Measurements from ENCODE around the gene LRMDA.
"Not testable (repeated sequence)": the region's sequence is repeated elsewhere in the genome, so short reads cannot be mapped to it uniquely, and the experiment has no call there.

The LRMDA gene

GRCh38 chr10:76553263-76554032 lies 1122.0 kb downstream of the LRMDA start:
- no peak for DNase-seq

- DNase-seq, result no peak
Measured at GRCh38 chr10:76554033-76554408, 1122.6 kb downstream of the LRMDA start.

GRCh38 chr10:76554478-76554877 lies 1123.1 kb downstream of the LRMDA start:
- no peak for DNase-seq

- DNase-seq, result no peak
Measured at GRCh38 chr10:76555067-76555670, 1123.7 kb downstream of the LRMDA start.

- DNase-seq, result no peak
Measured at GRCh38 chr10:76557366-76557765, 1125.9 kb downstream of the LRMDA start.

GRCh38 chr10:76558586-76558985 lies 1127.2 kb downstream of the LRMDA start:
- DNase-seq, result no peak

- no peak for DNase-seq
Measured at GRCh38 chr10:76558996-76559891, 1127.8 kb downstream of the LRMDA start.

- DNase-seq, result no peak
Measured at GRCh38 chr10:76559892-76560220, 1128.4 kb downstream of the LRMDA start.

GRCh38 chr10:76560338-76560737 lies 1128.9 kb downstream of the LRMDA start:
- no peak for DNase-seq

GRCh38 chr10:76563286-76563685 lies 1131.9 kb downstream of the LRMDA start:
- DNase-seq, result no peak

- no peak for DNase-seq
Measured at GRCh38 chr10:76572021-76572420, 1140.6 kb downstream of the LRMDA start.

- no peak for DNase-seq
Measured at GRCh38 chr10:76576276-76576962, 1145.0 kb downstream of the LRMDA start.

GRCh38 chr10:76577455-76577854 lies 1146.0 kb downstream of the LRMDA start:
- DNase-seq, result no peak

- DNase-seq, result no peak
Measured at GRCh38 chr10:76581506-76582256, 1150.3 kb downstream of the LRMDA start.

- DNase-seq, result no peak
Measured at GRCh38 chr10:76582531-76582930, 1151.1 kb downstream of the LRMDA start.

GRCh38 chr10:76583711-76584161 lies 1152.3 kb downstream of the LRMDA start:
- no peak for DNase-seq

- DNase-seq, result not testable (repeated sequence)
Measured at GRCh38 chr10:76584466-76584865, 1153.0 kb downstream of the LRMDA start.
